ENCODE results near the gene DGKI.

The DGKI gene

GRCh38 chr7:137846827-137847567 is at the start of gene DGKI:
Gene DGKI, minus strand, starts transcription at chr7:137846974.
- peak; percentile 81 for DNase-seq

- no peak for DNase-seq
These were observed 48.8 kb upstream of the DGKI start for GRCh38 chr7:137895301-137896221.

- no peak for DNase-seq
These were observed 46.5 kb upstream of the DGKI start for GRCh38 chr7:137893143-137893742.

GRCh38 chr7:137891016-137891655 is 44.4 kb upstream of the DGKI start:
- DNase-seq: no peak

- DNase-seq: no peak
These were observed 43.7 kb upstream of the DGKI start for GRCh38 chr7:137890449-137890921.

- DNase-seq: no peak
These were observed 41.5 kb upstream of the DGKI start for GRCh38 chr7:137888241-137888640.

GRCh38 chr7:137886746-137887145 is 40.0 kb upstream of the DGKI start:
- no peak for DNase-seq

GRCh38 chr7:137886281-137886680 is 39.5 kb upstream of the DGKI start:
- DNase-seq: no peak

- DNase-seq: no peak
These were observed 38.9 kb upstream of the DGKI start for GRCh38 chr7:137885678-137886077.

- DNase-seq: no peak
These were observed 36.0 kb upstream of the DGKI start for GRCh38 chr7:137882806-137883205.

GRCh38 chr7:137882261-137882668 is 35.5 kb upstream of the DGKI start:
- no peak for DNase-seq

- no peak for DNase-seq
These were observed 35.0 kb upstream of the DGKI start for GRCh38 chr7:137881607-137882260.

GRCh38 chr7:137880432-137880831 is 33.7 kb upstream of the DGKI start:
- no peak for DNase-seq

- no peak for DNase-seq
These were observed 32.8 kb upstream of the DGKI start for GRCh38 chr7:137879357-137880158.

GRCh38 chr7:137878333-137878961 is 31.7 kb upstream of the DGKI start:
- DNase-seq: no peak

- no peak for DNase-seq
These were observed 30.4 kb upstream of the DGKI start for GRCh38 chr7:137877027-137877675.

GRCh38 chr7:137875746-137876145 is 29.0 kb upstream of the DGKI start:
- DNase-seq: no peak

- DNase-seq: no peak
These were observed 27.4 kb upstream of the DGKI start for GRCh38 chr7:137873979-137874777.

- DNase-seq: no peak
These were observed 26.8 kb upstream of the DGKI start for GRCh38 chr7:137873524-137873923.
